PC-9 (cell line): ENCODE data around the gene HERC2. TPM values are rescaled to one million over a fixed set of nuclear protein-coding genes. Genes with fewer than 3 reads are reported as not detected.
"Not testable (repeated sequence)": the region's sequence is repeated elsewhere in the genome, so short reads cannot be mapped to it uniquely, and the experiment has no call there.

Experiments
- BruUV-seq: library from RNA; stranded (reverse); fragments of 400-500 nt; replicated peaks from 2 replicates; lab custom pipeline; 2021; lab: Mats Ljungman, UMichigan
- CTCF ChIA-PET: fragments of 300-600 bp; sonication (Branson Sonifier 250); formaldehyde crosslinking; loops from one replicate; lab custom pipeline; 2022; ENCODE audit warnings: antibody characterized with exemption; lab: Charles Lee
- POLR2A ChIA-PET: fragments of 300-600 bp; sonication (Branson Sonifier 250); formaldehyde crosslinking; loops from one replicate; lab custom pipeline; 2022; ENCODE audit warnings: antibody characterized with exemption; ENCODE audit not compliant: unreplicated experiment; lab: Charles Lee
- DNase-seq, 2 experiments: peaks; one replicate each; pipeline versions ENCODE4 v3.0.0 to v3.0.0-alpha.2; 2015 to 2022; ENCODE audit warnings: mixed read lengths in 1 of 2
- H2AFZ ChIP-seq: fragments of 200-600 bp; sonication (generic); 2 replicates; pipeline ENCODE4 v1.8.1; 2017; ENCODE audit warnings: antibody characterized with exemption
- H3F3A ChIP-seq: fragments of 200-600 bp; sonication (generic); 2 replicates; pipeline ENCODE4 v1.8.1; 2017; ENCODE audit warnings: antibody characterized with exemption, mild to moderate bottlenecking, low read depth; ENCODE audit not compliant: insufficient read depth
- H3K27ac ChIP-seq: fragments of 200-600 bp; sonication (generic); 2 replicates; pipeline ENCODE4 v1.6.1; 2016; ENCODE audit warnings: mixed run types
- H3K27me3 ChIP-seq: fragments of 200-600 bp; sonication (generic); 2 replicates; pipeline ENCODE4 v1.6.1; 2016; ENCODE audit warnings: low read depth, mixed run types; ENCODE audit not compliant: insufficient read depth
- H3K36me3 ChIP-seq: fragments of 200-600 bp; sonication (generic); 2 replicates; pipeline ENCODE4 v1.6.1; 2016; ENCODE audit warnings: low read depth, mixed run types
- H3K4me1 ChIP-seq: fragments of 200-600 bp; sonication (generic); replicated peaks from 2 replicates; pipeline ENCODE4 v1.6.1; 2016; ENCODE audit warnings: mixed run types; ENCODE audit not compliant: insufficient read depth
- H3K4me2 ChIP-seq: fragments of 200-600 bp; sonication (generic); 2 replicates; pipeline ENCODE4 v1.6.1; 2017; ENCODE audit warnings: mixed run types
- H3K4me3 ChIP-seq: fragments of 200-600 bp; sonication (generic); 2 replicates; pipeline ENCODE4 v1.6.1; 2016; ENCODE audit warnings: mixed run types
- H3K79me2 ChIP-seq: fragments of 200-600 bp; sonication (generic); 2 replicates; pipeline ENCODE4 v1.6.1; 2017; ENCODE audit warnings: low read depth, mixed run types
- H3K9me2 ChIP-seq: fragments of 200-600 bp; sonication (generic); 2 replicates; pipeline ENCODE4 v1.8.1; 2017; ENCODE audit warnings: mild to moderate bottlenecking; ENCODE audit not compliant: insufficient read depth
- H3K9me3 ChIP-seq: fragments of 200-600 bp; sonication (generic); 2 replicates; pipeline ENCODE4 v1.8.1; 2016; ENCODE audit warnings: low read depth; ENCODE audit not compliant: insufficient read depth
- H4K20me1 ChIP-seq: fragments of 200-600 bp; sonication (generic); 2 replicates; pipeline ENCODE4 v1.8.1; 2017; ENCODE audit not compliant: insufficient read depth
- CTCF ChIP-seq: fragments of 200-600 bp; sonication (generic); conservative IDR thresholded peaks from 2 replicates; pipeline ENCODE4 v1.6.1; 2017; ENCODE audit warnings: mixed run types, antibody characterized with exemption, mild to moderate bottlenecking, moderate library complexity
- EZH2 ChIP-seq: fragments of 200-600 bp; sonication (generic); IDR thresholded peaks from 2 replicates; pipeline ENCODE4 v1.8.0; 2017; ENCODE audit warnings: antibody characterized with exemption, low read depth
- intact Hi-C: fragments of 100-400 bp; cut with micrococcal nuclease; formaldehyde crosslinking; loops from one replicate; pipeline ENCODE4 v1.10.0; 2022; ENCODE audit not compliant: unreplicated experiment
- total RNA-seq: library from RNA; stranded (reverse); gene quantifications from 2 replicates; pipeline ENCODE4 v1.2.3, GENCODE V29; 2021

The HERC2 gene
- total RNA-seq, 1 experiment from 2014 or later = 49.7 TPM

- intact Hi-C loops = no loop called here
Observed at GRCh38 chr15:28219116-28219515, 102.9 kb downstream of the HERC2 start.

GRCh38 chr15:28216946-28217546, 104.9 kb downstream of the HERC2 start:
- CTCF ChIA-PET, H3K4me2 ChIP-seq, H3K27ac ChIP-seq, H3F3A ChIP-seq, DNase-seq, BruUV-seq, H3K4me3 ChIP-seq, H2AFZ ChIP-seq, H3K27me3 ChIP-seq, H3K4me1 ChIP-seq, H3K9me2 ChIP-seq, intact Hi-C loops, H3K9me3 ChIP-seq, H4K20me1 ChIP-seq, POLR2A ChIA-PET, H3K36me3 ChIP-seq, H3K79me2 ChIP-seq: not testable (repeated sequence)

More at GRCh38 chr15:28219116-28219515, 102.9 kb downstream of the HERC2 start:
- CTCF ChIA-PET = no interaction called here
- Histone ChIP-seq H3K4me2 (no peak overlapping the region), H3K36me3 (no peaks in the 10 kb centered on the region), H3K9me3 (no peaks in the 10 kb centered on the region), H3K27me3 (no peaks in the 10 kb centered on the region), H3F3A (no peaks in the 10 kb centered on the region), H3K4me3 (no peak overlapping the region), H4K20me1 (no peaks in the 10 kb centered on the region), H3K79me2 (no peaks in the 10 kb centered on the region), H3K4me1 (no peaks in the 10 kb centered on the region), H3K9me2 (no peaks in the 10 kb centered on the region), H3K27ac (no peak overlapping the region), H2AFZ (no peak overlapping the region)
- POLR2A ChIA-PET = no interaction called here
- DNase-seq = no peak
- BruUV-seq = no TSS peak
- TF ChIP-seq CTCF (no peak), EZH2 (no peak)

GRCh38 chr15:28215521-28215920, 106.5 kb downstream of the HERC2 start:
- H4K20me1 ChIP-seq, H2AFZ ChIP-seq, H3K27me3 ChIP-seq, DNase-seq, H3K4me3 ChIP-seq, H3K79me2 ChIP-seq, H3K9me2 ChIP-seq, CTCF ChIA-PET, H3K4me2 ChIP-seq, H3K27ac ChIP-seq, intact Hi-C loops, H3K36me3 ChIP-seq, POLR2A ChIA-PET, BruUV-seq, H3F3A ChIP-seq, H3K9me3 ChIP-seq, H3K4me1 ChIP-seq: not testable (repeated sequence)

GRCh38 chr15:28214006-28214790, 107.8 kb downstream of the HERC2 start:
- H3K36me3 ChIP-seq, H4K20me1 ChIP-seq, DNase-seq, H3K4me1 ChIP-seq, H3K4me2 ChIP-seq, H2AFZ ChIP-seq, H3K79me2 ChIP-seq, POLR2A ChIA-PET, CTCF ChIA-PET, H3K9me2 ChIP-seq, H3K4me3 ChIP-seq, H3K27me3 ChIP-seq, H3F3A ChIP-seq, H3K27ac ChIP-seq, intact Hi-C loops, BruUV-seq, H3K9me3 ChIP-seq: not testable (repeated sequence)

- intact Hi-C loops, BruUV-seq, H3K27ac ChIP-seq, H3K27me3 ChIP-seq, H3K4me3 ChIP-seq, H3K9me3 ChIP-seq, H2AFZ ChIP-seq, H3K4me2 ChIP-seq, H3K9me2 ChIP-seq, CTCF ChIA-PET, H3K79me2 ChIP-seq, H3K36me3 ChIP-seq, H3F3A ChIP-seq, DNase-seq, POLR2A ChIA-PET, H4K20me1 ChIP-seq, H3K4me1 ChIP-seq: not testable (repeated sequence)
Observed at GRCh38 chr15:28213393-28213792, 108.6 kb downstream of the HERC2 start.
